K562 (cell line): ENCODE results near the gene ERC2. TPM values are rescaled to one million over a fixed set of nuclear protein-coding genes. Genes with fewer than 3 reads are reported as not detected.

ENCODE experiments used
- ATAC-seq: fragments of 200-7000 bp; cut with Tn5 transposase; 3 replicates; pipeline ENCODE4 v1.9.1; 2020; ENCODE audit warnings: moderate library complexity
- BruUV-seq: library from RNA; stranded (reverse); fragments of 400-500 nt; replicated peaks from 2 replicates; lab custom pipeline; 2021; lab: Mats Ljungman, UMichigan
- CTCF ChIA-PET: fragments of 300-600 bp; formaldehyde crosslinking; extraction: SDS; loops from one replicate; lab custom pipeline; 2021; ENCODE audit warnings: low intra/inter-chr PET ratio; lab: Yijun Ruan, JAX
- POLR2A ChIA-PET: fragments of 300-600, 350-650 bp; sonication (Branson Sonifier 250); formaldehyde crosslinking; extraction: SDS; loops from one replicate; lab custom pipeline; 2021; ENCODE audit warnings: antibody characterized with exemption, inconsistent platforms; lab: Yijun Ruan, JAX
- DNase-seq, 4 experiments: peaks; one replicate each; pipeline versions ENCODE4 v3.0.0 to v3.0.0-alpha.2; 2011 to 2018; ENCODE audit warnings: low spot score in 3 of 4, mixed read lengths in 3 of 4; ENCODE audit errors: extremely low read depth in 1 of 4
- FAIRE-seq: peaks from 2 replicates; lab custom pipeline; 2011; peaks lifted over from hg19 to GRCh38; lab: Jason Lieb, UNC
- H2AFZ ChIP-seq: 2 replicates; pipeline ENCODE4 v1.6.0; 2011; ENCODE audit warnings: low read depth, low read length, control low read depth, inconsistent platforms
- H3K27ac ChIP-seq: fragments of 200-600 bp; 3 replicates; pipeline ENCODE4 v1.8.0; 2011; ENCODE audit warnings: low read depth, mild to moderate bottlenecking, control low read depth, inconsistent platforms, low read length, moderate library complexity, mixed read lengths; ENCODE audit errors: extremely low read depth
- H3K27me3 ChIP-seq, 2 experiments: fragments of 300-600 bp in 1 of 2; 2 replicates in 1 of 2; 3 replicates in 1 of 2; pipeline versions ENCODE4 v1.6.0 to v1.8.0; 2011; ENCODE audit warnings: inconsistent platforms in 2 of 2, low read length in 2 of 2, mild to moderate bottlenecking in 1 of 2, mixed read lengths in 1 of 2, moderate library complexity in 1 of 2; ENCODE audit not compliant: control insufficient read depth in 2 of 2, insufficient read depth in 2 of 2
- H3K36me3 ChIP-seq: fragments of 300-600 bp; 3 replicates; pipeline ENCODE4 v1.8.0; 2011; ENCODE audit warnings: mild to moderate bottlenecking, low read length, inconsistent platforms; ENCODE audit not compliant: control insufficient read depth, insufficient read depth
- H3K4me1 ChIP-seq, 2 experiments: fragments of 200-600 bp in 1 of 2; replicated peaks in 1 of 2; 2 replicates in 1 of 2; 3 replicates in 1 of 2; pipeline versions ENCODE4 v1.5.1 to v1.8.0; 2011; ENCODE audit warnings: inconsistent platforms in 2 of 2, low read length in 2 of 2, mild to moderate bottlenecking in 1 of 2, mixed read lengths in 1 of 2, moderate library complexity in 1 of 2; ENCODE audit not compliant: control insufficient read depth in 2 of 2, insufficient read depth in 2 of 2
- H3K4me2 ChIP-seq: 2 replicates; pipeline ENCODE4 v1.6.1; 2011; ENCODE audit warnings: low read length, control low read depth, inconsistent platforms, mixed read lengths; ENCODE audit not compliant: insufficient read depth
- H3K4me3 ChIP-seq: fragments of 200-600 bp; sonication (generic), shearing (Covaris generic); 2 replicates; pipeline ENCODE4 v1.5.1; 2016; ENCODE audit warnings: control low read depth, inconsistent platforms
- H3K79me2 ChIP-seq: fragments of 200-600 bp; 3 replicates; pipeline ENCODE4 v1.8.0; 2011; ENCODE audit warnings: low read length, inconsistent platforms; ENCODE audit not compliant: control insufficient read depth, insufficient read depth
- H3K9ac ChIP-seq, 2 experiments: 2 replicates each; pipeline versions ENCODE4 v1.6.0 to v1.6.1; 2011; ENCODE audit warnings: low read depth in 2 of 2, low read length in 2 of 2, control low read depth in 1 of 2, inconsistent platforms in 1 of 2, mild to moderate bottlenecking in 1 of 2, mixed read lengths in 1 of 2; ENCODE audit not compliant: insufficient read depth in 1 of 2
- H3K9me1 ChIP-seq: one replicate; pipeline ENCODE4 v1.6.0; 2011; ENCODE audit warnings: inconsistent platforms, mild to moderate bottlenecking, low read length, moderate library complexity; ENCODE audit not compliant: control insufficient read depth, insufficient read depth
- H3K9me3 ChIP-seq: replicated peaks from 2 replicates; pipeline ENCODE4 v1.5.1; 2011; ENCODE audit warnings: low read depth, low read length, inconsistent platforms; ENCODE audit not compliant: control insufficient read depth, insufficient read depth
- H4K20me1 ChIP-seq: replicated peaks from 2 replicates; pipeline ENCODE4 v1.6.1; 2011; ENCODE audit warnings: low read length, inconsistent platforms, mixed read lengths; ENCODE audit not compliant: control insufficient read depth, insufficient read depth
- AFF4 ChIP-seq: sonication (generic); formaldehyde crosslinking; IDR thresholded peaks from 2 replicates; pipeline ENCODE4 v1.8.0; 2023; ENCODE audit warnings: mild to moderate bottlenecking, missing genetic modification reagents
- ARID2 ChIP-seq: fragments of 450-650 bp; IDR thresholded peaks from 2 replicates; pipeline ENCODE4 v1.6.1; 2017; ENCODE audit warnings: antibody characterized with exemption, mild to moderate bottlenecking
- POU5F1 ChIP-seq: fragments of 150-350 bp; IDR thresholded peaks from 2 replicates; pipeline ENCODE4 v1.6.1; 2014; ENCODE audit warnings: borderline replicate concordance, low read length, low read depth, mild to moderate bottlenecking; ENCODE audit not compliant: partially characterized antibody
- SLC30A9 ChIP-seq: fragments of 250-450 bp; sonication (Bioruptor Pico); IDR thresholded peaks from 2 replicates; pipeline ENCODE4 v1.8.0; 2022; ENCODE audit warnings: mild to moderate bottlenecking, moderate library complexity
- ZNF445 ChIP-seq: fragments of 250-450 bp; sonication (Bioruptor Pico); IDR thresholded peaks from 2 replicates; pipeline ENCODE4 v1.4.0; 2020; ENCODE audit warnings: low read depth, mild to moderate bottlenecking, moderate library complexity
- ZNF655 ChIP-seq: fragments of 250-450 bp; sonication (Bioruptor Pico); IDR thresholded peaks from 2 replicates; pipeline ENCODE4 v1.5.0; 2021
- WGBS: fragments of 100-300 bp; shearing (Covaris generic); methylation state at CpG from one replicate; pipeline ENCODE4 v1.1.6; 2016; ENCODE audit warnings: low coverage, mixed read lengths; ENCODE audit not compliant: insufficient coverage; ENCODE audit errors: missing lambda C conversion rate; 5-methylcytosine and 5-hydroxymethylcytosine counted together
- in situ Hi-C: fragments of 300-500 bp; cut with MboI; formaldehyde crosslinking; loops from 4 replicates; pipeline ENCODE4 v1.15.0; 2018; ENCODE audit warnings: inconsistent platforms, mixed read lengths
- intact Hi-C: fragments of 100-400 bp; cut with micrococcal nuclease; formaldehyde crosslinking; loops from 2 replicates; pipeline ENCODE4 v1.14.2; 2022
- polyA plus RNA-seq, 8 experiments: library from polyadenylated mRNA; depleted of rRNA in 4 of 8; stranded (reverse) in 5 of 8; unstranded in 3 of 8; fragments of >200 nt; fragmentation: Nextera tagmentation in 2 of 8; fragmentation: Illumina TruSeq in 1 of 8; extraction: Ambion mirVana in 2 of 8; extraction: Trizol in 1 of 8; gene quantifications; 2 replicates each; pipeline versions ENCODE4 v1.2.1 to v1.2.3, GENCODE V29; 2011 to 2014; ENCODE audit warnings: inconsistent platforms in 1 of 8, missing spikeins in 1 of 8
- total RNA-seq, 7 experiments: library from RNA; depleted of rRNA in 6 of 7; stranded (reverse); fragments of >200 nt in 6 of 7; fragmentation: Illumina TruSeq in 2 of 7; extraction: Trizol in 2 of 7; gene quantifications; 2 replicates each; pipeline versions ENCODE4 v1.2.1 to v1.2.3, GENCODE V29; 2011 to 2021; ENCODE audit warnings: low replicate concordance in 1 of 7
- TF ChIP-seq, protein P1 (sequence below): fragments of 450-650 bp; IDR thresholded peaks from 2 replicates; pipeline ENCODE4 v1.6.1; 2018; ENCODE audit not compliant: partially characterized antibody
- TF ChIP-seq, protein P2 (sequence below): fragments of 250-450 bp; sonication (Bioruptor Pico); IDR thresholded peaks from 2 replicates; pipeline ENCODE4 v1.4.0; 2020; ENCODE audit warnings: mild to moderate bottlenecking, moderate library complexity, borderline replicate concordance

ERC2 gene
- total and polyA plus RNA-seq, 9 of the 15 experiments (the other 6 are each of a cell fraction or from before 2014, with no cell fraction given) = 0.04 to 0.18 (median 0.07) TPM; not detected in 2

GRCh38 chr3:56422316-56422715, 46.0 kb downstream of the ERC2 start:
- Histone ChIP-seq H3K27ac (no peak overlapping the region), H3K27me3 (no peaks in the 10 kb centered on the region), H3K9ac (no peak overlapping the region), H3K4me3 (no peak overlapping the region), H3K9me3 (no peaks in the 10 kb centered on the region), H3K4me2 (no peak overlapping the region), H3K9me1 (no peaks in the 10 kb centered on the region), H3K79me2 (no peaks in the 10 kb centered on the region), H2AFZ (no peak overlapping the region), H3K4me1 (no peaks in the 10 kb centered on the region), H3K36me3 (no peaks in the 10 kb centered on the region), H4K20me1 (no peaks in the 10 kb centered on the region)
- POLR2A ChIA-PET = no interaction called here
- ATAC-seq = no peak
- CTCF ChIA-PET = no interaction called here
- in situ Hi-C loops = no loop called here
- intact Hi-C loops = no loop called here
- BruUV-seq = no TSS peak
- no peak for DNase-seq
- FAIRE-seq = no peak
- WGBS = 0% methylated on average over 2 of the region's 2 CpGs
- TF ChIP-seq, protein P1, sequence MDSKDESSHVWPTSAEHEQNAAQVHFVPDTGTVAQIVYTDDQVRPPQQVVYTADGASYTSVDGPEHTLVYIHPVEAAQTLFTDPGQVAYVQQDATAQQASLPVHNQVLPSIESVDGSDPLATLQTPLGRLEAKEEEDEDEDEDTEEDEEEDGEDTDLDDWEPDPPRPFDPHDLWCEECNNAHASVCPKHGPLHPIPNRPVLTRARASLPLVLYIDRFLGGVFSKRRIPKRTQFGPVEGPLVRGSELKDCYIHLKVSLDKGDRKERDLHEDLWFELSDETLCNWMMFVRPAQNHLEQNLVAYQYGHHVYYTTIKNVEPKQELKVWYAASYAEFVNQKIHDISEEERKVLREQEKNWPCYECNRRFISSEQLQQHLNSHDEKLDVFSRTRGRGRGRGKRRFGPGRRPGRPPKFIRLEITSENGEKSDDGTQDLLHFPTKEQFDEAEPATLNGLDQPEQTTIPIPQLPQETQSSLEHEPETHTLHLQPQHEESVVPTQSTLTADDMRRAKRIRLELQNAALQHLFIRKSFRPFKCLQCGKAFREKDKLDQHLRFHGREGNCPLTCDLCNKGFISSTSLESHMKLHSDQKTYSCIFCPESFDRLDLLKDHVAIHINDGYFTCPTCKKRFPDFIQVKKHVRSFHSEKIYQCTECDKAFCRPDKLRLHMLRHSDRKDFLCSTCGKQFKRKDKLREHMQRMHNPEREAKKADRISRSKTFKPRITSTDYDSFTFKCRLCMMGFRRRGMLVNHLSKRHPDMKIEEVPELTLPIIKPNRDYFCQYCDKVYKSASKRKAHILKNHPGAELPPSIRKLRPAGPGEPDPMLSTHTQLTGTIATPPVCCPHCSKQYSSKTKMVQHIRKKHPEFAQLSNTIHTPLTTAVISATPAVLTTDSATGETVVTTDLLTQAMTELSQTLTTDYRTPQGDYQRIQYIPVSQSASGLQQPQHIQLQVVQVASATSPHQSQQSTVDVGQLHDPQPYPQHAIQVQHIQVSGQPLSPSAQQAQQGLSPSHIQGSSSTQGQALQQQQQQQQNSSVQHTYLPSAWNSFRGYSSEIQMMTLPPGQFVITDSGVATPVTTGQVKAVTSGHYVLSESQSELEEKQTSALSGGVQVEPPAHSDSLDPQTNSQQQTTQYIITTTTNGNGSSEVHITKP = no peak
- TF ChIP-seq, protein P2, sequence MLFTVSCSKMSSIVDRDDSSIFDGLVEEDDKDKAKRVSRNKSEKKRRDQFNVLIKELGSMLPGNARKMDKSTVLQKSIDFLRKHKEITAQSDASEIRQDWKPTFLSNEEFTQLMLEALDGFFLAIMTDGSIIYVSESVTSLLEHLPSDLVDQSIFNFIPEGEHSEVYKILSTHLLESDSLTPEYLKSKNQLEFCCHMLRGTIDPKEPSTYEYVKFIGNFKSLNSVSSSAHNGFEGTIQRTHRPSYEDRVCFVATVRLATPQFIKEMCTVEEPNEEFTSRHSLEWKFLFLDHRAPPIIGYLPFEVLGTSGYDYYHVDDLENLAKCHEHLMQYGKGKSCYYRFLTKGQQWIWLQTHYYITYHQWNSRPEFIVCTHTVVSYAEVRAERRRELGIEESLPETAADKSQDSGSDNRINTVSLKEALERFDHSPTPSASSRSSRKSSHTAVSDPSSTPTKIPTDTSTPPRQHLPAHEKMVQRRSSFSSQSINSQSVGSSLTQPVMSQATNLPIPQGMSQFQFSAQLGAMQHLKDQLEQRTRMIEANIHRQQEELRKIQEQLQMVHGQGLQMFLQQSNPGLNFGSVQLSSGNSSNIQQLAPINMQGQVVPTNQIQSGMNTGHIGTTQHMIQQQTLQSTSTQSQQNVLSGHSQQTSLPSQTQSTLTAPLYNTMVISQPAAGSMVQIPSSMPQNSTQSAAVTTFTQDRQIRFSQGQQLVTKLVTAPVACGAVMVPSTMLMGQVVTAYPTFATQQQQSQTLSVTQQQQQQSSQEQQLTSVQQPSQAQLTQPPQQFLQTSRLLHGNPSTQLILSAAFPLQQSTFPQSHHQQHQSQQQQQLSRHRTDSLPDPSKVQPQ = no peak
- TF ChIP-seq POU5F1 (no peak), AFF4 (CRISPR knock-in tag) (no peak), ZNF655 (CRISPR knock-in tag) (no peak), SLC30A9 (CRISPR knock-in tag) (no peak), ZNF445 (CRISPR knock-in tag) (no peak), ARID2 (no peak)
